GM19238 (cell line): ENCODE data around the gene MOSPD3.
"Not testable (repeated sequence)": the region's sequence is repeated elsewhere in the genome, so short reads cannot be mapped to it uniquely, and the experiment has no call there.

ENCODE experiments used
- DNase-seq: peaks from one replicate; pipeline ENCODE4 v3.0.0; 2011; ENCODE audit warnings: low spot score; ENCODE audit not compliant: insufficient read length

The MOSPD3 gene

GRCh38 chr7:100623951-100624824 is 11.8 kb downstream of the MOSPD3 start:
- DNase-seq: no peak

- no peak for DNase-seq
Observed at GRCh38 chr7:100626055-100626454, 13.7 kb downstream of the MOSPD3 start.

DNA sequence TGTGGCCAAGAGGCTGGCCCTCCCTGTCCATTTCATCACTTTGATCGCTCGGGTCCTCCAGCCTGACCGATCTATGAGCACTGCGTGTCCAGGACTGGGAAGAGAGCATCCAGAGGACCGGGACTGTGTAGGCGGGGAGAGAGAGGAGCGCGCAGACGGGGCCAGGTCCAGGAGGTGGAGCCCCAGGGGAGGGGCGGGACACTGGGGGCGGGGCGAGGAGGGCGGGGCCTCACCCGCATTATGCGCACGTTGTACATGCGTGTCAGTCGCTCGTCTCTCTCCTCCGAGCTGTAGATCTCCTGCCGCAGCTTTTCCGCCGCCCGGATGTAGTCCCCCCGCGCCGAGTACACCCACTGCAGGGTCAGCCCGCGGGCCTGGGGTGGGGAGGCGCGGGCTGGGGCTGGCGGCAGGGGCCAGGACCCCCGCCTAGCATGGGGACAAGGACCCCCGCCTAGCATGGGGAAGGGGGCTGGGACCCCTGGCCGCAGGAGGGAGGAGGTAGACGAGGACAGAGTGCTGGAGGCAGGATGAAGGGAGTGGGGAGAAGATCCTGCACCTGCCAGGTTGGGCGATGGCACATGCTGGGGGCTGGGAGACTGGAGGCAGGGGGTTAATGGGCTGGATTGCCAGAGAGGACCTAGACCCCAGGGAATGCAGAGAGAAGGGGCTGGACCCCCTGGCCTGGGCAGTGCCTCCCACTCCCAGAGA is 14.3 kb downstream of the MOSPD3 start:
- DNase-seq: peak; percentile 97

GRCh38 chr7:100627238-100627549 is 14.9 kb downstream of the MOSPD3 start:
- no peak for DNase-seq

GRCh38 chr7:100629117-100629716 is 16.9 kb downstream of the MOSPD3 start:
- no peak for DNase-seq

DNA sequence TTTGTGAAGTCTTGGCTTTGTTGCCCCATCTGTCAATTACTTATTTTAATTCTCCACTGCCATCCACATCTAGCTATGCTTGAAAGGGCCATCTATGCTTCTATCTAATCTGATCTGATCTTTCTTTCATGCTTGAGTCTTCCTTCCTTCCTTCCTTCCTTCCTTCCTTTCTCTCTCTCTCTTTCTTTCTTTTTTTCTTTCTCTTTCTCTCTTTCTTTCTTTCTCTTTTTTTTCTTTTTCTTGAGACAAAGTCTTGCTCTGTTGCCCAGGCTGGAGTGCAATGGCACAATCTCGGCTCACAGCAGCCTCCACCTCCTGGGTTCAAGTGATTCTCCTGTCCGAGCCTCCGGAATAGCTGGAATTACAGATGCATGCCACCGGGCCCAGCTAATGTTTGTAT is 17.7 kb downstream of the MOSPD3 start:
- DNase-seq: no peak

DNA sequence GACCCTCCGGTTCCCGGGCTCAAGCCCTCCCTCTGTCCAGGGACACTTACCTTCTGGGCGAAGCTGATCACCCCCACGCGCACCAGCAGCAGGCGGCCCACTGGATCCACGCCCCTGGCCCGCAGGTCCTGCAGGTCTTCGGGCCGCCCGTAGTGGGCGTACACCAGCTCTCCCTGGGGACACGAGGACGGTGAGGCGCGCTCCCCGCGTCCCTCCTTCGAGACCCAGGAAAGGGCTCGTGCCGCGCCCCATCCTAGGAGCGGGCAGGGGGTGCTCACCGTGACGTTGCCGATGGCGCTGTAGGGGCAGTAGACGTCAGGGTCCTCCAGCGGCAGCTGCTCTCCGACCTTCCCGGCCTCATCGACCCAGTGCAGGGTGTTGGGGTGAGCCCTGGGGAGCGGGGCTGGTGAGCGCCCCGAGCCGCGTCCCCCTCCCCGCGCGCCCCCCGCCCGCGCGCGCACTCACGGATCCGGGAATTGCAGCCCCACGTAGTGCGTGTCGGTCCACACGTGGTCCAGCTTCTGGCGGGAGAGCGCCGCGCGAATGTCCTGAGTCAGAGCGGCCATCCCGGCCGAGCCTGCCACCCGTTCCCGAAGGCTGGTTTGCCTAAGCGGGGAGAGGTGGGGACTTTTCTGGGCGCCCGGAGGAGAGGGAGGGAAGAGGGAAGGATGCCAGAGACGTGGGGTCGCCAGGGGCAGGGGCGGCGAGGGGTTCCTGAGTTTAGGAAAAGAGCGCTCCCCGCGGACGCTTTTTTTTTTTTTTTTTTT is 20.8 kb downstream of the MOSPD3 start:
- peak; percentile 50 for DNase-seq

DNA sequence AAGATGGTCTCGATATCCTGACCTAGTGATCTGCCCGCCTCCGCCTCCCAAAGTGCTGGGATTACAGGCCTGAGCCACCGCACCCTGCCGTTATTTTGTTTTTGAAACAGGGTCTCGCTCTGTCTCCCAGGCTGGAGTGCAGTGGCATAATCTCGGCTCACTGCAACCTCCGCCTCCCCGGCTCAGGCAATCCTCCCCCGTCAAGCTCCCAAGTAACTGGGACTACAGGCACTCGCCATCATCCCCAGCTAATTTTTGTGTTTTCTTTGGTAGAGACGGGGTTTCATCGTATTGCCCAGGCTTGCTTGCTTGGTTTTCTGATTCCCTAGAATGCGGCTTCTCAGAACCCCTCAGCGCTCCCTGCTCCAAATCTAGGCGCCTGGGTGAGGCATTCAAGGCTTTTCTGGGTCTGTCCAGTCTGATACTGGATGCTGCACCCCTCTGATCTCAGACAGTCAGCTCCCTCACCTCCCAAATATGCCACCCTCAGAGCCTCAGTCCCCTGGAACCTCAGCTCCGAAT is 27.7 kb downstream of the MOSPD3 start:
- no peak for DNase-seq

DNA sequence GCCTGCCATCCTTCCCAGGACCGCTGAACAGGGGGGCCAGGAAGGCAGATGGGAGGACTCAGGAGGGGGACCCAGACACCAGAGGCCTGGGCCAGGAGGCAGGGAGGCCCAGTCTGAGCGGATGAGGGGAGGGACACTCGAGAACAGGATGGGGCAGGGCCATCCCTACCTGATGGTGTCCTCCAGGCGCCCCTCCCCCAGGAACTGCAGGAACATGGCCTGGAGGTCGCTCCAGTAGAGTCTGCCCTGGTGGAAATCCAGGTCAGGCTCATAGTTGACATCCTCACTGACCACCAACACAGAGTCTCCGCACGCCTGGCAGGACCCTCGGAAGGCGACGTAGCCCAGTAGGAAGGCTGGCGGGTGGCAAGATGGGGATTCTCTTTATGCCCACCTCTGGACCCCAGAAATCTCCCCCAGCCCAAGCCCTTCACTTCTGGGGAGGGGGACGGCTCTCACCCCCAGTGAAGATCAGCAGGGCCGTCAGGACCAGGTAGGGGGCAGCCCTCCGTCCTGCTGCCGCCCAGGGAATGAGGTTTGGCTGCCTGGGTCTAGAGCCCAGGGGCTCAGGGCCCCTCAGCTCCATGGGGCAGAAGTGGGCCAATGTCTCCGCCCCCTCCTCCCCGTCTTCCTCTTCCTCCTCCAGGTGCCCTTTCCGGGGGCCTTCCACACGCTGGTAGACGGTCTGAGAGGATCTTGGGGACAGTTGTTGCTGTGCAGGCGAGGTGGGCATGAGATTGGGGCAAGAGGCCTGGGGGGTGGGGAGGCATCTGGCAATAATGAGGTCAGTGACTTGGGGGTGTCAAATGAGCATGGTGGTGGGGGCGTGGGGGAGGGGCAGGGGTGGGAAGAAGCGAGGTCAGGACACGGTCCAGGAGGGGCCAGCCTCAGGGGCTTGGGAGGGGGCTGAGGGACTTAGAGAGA is 28.4 kb downstream of the MOSPD3 start:
- no peak for DNase-seq

GRCh38 chr7:100641463-100641859 is 29.1 kb downstream of the MOSPD3 start, which contains the start of gene TFR2:
TFR2 (minus strand) TSS chr7:100641552; CDS start chr7:100641509, 43 bp downstream.
- DNase-seq: no peak

- no peak for DNase-seq
Observed at GRCh38 chr7:100641860-100642533, 29.7 kb downstream of the MOSPD3 start.

DNA sequence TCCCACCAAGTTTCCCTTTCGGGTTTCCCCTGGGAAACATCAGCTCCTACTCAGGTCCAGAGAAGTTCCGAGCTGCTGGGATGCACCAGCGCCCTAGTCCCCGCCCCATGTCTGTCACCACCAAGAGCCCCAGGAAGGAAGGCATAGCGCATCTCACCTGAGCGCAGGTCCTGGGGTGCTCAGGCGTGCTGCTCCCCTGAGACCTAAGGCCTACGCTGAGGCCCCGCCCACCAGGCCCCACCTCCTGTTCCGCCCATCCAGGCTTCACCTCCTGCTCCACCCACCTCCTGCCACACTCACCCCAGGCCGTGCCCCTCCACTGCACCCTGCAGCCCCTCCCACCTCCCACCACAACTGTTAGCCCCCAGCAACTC is 30.2 kb downstream of the MOSPD3 start:
- peak; percentile 53 for DNase-seq

GRCh38 chr7:100649826-100650565 is 37.7 kb downstream of the MOSPD3 start:
- no peak for DNase-seq

DNA sequence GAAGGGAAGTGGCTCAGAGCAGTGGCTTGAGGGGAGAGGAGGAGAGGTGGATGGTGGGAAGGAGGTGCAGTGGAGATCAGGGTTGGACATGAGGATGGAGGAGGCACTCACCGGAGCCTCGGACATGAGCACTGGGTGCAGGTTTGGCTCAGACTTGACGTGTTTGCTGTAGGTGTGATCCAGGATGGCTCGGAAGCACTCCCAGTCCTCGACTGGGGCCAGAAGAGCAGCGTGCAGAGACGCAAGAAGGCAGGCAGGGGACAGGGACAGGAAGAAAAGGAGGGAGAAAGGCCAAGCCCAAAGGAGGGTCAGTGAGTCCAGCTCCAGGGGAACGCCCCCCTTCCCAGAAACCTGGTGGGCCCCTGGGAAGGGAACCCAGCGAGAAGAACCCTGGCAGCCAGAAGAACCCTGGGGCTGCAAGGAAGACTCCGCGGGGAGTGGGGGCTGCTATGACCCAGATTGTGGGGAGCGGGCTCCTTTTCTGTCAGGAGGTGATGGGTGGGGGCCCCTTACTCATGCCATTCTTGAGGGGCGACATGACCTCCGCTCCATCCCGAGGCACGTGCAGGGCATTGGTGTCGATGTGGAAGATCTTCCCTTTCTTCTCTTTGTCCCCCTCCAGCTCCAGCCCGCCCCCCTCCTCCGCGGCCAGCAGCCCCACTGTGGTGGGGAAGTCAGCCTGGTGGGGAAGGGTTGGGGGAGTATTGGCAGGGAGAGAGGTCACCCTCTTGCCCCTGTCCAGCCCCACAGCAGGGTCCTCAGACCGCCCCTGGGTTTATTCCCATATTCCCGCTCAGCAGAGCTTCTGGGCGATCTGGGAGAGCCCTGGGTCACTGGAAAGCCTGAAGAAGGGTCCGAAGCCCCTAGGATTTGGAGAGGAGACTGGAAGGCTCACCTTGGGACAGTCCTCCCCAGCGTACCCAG is 42.8 kb downstream of the MOSPD3 start:
- DNase-seq: no peak

DNA sequence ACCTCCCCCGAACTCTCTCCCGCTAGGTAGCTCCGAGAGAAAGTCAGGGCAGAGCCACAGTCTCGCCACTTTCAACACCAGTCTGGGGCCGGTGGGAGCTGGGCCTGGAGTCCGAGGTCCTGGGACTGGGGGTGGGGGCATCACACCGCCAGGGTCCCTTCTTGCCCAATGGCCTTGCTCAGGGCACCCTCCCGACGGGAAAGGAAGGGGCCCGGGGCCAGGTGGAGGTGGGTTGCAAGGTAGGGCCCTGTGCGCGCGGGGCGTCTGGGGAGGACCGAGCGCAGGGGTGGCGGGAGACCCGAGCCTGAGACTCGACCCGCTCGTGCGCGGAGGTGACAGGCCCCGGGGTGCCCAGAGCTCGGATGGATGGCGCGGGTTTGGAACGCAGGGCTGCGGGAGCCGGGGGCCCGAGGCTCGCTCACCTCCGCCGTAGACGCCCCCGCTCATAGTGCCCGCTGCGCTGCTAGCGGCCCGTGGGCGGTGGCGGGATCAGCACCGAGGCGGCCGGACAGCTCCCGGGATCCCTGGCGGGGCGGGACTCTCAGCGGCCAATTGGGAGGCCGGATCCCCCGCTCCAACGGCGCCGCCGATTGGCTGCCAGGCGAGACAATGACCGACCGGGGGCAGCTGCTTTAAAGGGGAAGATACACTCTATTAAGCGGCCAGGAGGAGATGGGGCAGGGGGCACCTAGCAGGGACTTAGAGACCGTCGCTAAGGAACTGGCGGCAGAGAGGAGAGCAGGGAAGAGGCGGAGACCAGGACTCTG is 43.8 kb downstream of the MOSPD3 start, which contains the start of gene ACTL6B:
TSS of gene ACTL6B (minus strand) at position 541 of the 767 bp plus-strand sequence. CDS start at position 447, 94 bp downstream.
- DNase-seq: no peak

DNA sequence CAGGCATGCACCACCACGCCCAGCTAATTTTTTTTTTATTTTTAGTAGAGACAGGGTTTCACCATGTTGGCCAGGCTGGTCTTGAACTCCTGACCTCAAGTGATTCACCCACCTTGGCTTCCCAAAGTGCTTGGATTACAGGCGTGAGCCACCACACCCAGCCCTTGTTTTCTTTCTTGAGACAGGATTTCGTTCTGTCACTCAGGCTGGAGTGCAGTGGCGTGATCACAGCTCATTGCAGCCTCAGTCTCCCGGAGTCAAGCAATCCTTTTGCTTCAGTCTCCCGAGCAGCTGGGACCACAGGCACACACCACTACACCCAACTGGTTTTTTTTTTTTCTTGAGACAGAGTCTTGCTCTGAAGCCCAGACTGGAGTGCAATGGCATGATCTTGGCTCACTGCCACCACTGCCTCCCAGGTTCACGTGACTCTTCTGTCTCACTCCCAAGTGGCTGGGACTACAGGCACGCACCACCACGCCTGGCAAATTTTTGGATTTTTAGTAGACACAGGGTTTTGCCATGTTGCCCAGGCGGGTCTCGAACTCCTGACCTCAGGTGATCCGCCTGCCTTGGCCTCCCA is 49.9 kb downstream of the MOSPD3 start:
- DNase-seq: not testable (repeated sequence)
